ENCODE measurements around the gene CA11.

The CA11 gene

DNA sequence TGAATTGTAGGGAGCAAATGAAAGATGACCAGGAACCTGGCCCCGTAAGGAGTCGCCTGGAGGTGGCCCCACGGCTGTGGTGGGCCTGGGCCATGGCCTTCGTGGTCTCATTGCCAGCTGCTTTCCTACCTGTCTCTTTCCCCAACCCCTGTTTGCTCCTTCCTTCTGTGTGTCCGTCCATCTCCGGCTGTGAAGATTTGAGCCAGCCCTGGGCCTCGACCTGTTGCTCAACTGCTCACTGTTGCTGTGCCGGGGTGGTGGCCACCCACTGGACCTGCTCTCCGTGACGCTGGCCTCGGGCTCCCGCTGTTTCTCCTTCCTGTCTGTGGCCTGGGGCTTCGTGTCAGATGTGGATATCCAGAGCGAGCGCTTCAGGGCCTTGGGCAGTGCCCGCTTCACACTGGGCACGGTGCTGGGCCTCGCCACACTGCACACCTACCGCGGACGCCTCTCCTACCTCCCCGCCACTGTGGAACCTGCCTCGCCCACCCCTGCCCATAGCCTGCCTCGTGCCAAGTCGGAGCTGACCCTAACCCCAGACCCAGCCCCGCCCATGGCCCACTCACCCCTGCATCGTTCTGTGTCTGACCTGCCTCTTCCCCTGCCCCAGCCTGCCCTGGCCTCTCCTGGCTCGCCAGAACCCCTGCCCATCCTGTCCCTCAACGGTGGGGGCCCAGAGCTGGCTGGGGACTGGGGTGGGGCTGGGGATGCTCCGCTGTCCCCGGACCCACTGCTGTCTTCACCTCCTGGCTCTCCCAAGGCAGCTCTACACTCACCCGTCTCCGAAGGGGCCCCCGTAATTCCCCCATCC lies 17.3 kb downstream of the CA11 start:
- DNase-seq (ENCODE audit: low spot score) = no peak

- no peak for DNase-seq (ENCODE audit: low spot score)
These were observed 18.1 kb downstream of the CA11 start for GRCh38 chr19:48627865-48628314.

- no peak for DNase-seq (ENCODE audit: low spot score)
These were observed 18.7 kb downstream of the CA11 start for GRCh38 chr19:48627201-48627864.

GRCh38 chr19:48625891-48626327 lies 20.1 kb downstream of the CA11 start:
- DNase-seq (ENCODE audit: low spot score) = no peak

DNA sequence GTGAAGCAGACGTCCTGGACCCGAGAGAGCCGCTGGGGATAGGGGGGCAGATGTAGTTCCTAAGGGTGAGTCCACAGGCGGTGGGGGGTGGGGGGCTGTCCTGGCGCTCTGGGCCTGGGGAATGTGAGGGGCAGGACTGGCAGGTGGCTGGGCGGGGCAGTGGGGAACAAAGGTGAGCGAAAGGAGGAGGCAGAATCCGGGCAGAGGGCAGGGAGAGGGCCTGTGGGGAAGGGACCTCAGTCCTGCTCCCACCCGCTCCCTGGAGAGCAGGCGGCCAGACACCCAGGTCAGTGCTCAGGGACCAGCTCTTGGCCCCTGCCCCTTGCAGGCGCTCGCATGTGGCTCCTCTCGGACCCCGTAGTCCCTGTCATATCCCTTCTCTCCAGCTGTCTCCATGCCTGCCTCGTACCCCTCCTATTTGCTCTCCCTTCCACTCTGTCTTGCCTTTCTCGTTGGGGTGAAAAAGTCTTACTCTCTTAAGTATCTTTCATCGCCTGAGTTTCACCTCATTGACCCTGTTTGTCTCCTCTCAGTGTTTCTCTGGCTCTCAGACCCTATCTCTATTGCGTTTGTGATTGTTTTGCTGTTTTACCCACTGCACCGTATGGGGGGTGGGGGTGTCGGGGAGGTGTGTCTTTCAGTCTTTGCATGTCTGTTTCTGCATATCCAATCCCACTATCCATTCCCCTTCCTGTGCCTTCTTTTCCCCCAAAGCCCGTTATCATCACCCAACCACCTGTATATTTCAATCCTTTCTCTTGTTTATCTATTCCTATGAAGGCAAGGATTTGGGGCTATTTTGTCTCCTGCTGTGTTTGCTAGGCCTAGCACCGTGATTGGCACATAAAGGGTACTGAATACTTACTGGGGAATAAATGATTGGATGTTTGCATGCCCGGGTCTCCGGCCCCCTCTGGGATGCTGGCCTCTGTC lies 20.9 kb downstream of the CA11 start:
- DNase-seq (ENCODE audit: low spot score) = no peak

DNA sequence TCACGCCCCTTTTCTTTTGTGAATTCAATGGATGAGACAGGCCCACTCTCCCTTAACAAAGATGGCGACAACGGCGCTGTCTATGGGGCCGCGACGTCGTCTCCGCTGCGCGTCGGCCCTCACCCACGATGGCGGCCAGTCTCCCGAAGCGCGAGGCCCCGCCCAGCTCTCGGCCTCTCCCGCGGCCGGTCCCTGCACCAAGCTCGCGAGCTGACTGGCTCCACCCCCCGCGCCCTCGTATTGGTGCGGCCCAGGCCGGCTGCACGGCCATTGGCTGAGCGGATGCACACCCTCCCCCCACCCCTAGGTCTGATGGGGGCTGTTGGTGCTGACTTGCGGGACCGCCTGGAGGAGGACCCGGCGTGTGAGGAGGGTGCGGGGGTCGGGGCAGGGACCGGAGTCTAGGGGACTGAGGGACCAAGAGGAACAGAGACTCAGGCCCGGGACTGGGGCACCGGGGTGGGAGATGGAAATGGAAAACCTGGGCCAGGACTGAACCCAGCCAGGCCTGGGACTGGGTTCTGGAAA lies 21.9 kb downstream of the CA11 start:
- peak; percentile 99 for DNase-seq (ENCODE audit: low spot score)

DNA sequence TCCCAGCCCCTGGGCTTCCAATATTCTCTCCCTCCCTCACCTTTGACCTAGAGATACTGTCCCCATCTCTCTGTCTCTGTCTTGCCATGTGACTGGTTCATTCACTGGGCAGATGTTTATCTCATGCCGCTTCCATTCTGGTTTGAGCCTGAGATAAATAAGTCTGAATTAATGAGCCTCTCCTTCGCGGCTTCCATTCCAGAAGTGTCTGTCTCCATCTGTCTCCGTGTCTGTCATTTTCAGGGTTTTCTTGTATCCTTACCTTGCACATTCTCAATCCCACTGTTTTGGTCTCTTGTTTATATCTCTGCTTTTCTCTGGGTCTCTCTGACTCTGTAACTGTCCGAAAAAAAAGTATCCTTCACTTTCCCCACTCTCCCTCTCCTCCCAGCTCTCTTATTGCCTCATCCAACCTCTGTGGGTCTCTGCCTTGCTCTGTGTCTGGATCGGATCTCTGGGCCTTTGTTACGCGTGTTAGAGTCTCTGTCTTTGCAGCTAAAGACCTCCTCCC lies 22.4 kb downstream of the CA11 start:
- DNase-seq (ENCODE audit: low spot score) = peak; percentile 45

- no peak for DNase-seq (ENCODE audit: low spot score)
These were observed 26.0 kb downstream of the CA11 start for GRCh38 chr19:48619692-48620585.

DNA sequence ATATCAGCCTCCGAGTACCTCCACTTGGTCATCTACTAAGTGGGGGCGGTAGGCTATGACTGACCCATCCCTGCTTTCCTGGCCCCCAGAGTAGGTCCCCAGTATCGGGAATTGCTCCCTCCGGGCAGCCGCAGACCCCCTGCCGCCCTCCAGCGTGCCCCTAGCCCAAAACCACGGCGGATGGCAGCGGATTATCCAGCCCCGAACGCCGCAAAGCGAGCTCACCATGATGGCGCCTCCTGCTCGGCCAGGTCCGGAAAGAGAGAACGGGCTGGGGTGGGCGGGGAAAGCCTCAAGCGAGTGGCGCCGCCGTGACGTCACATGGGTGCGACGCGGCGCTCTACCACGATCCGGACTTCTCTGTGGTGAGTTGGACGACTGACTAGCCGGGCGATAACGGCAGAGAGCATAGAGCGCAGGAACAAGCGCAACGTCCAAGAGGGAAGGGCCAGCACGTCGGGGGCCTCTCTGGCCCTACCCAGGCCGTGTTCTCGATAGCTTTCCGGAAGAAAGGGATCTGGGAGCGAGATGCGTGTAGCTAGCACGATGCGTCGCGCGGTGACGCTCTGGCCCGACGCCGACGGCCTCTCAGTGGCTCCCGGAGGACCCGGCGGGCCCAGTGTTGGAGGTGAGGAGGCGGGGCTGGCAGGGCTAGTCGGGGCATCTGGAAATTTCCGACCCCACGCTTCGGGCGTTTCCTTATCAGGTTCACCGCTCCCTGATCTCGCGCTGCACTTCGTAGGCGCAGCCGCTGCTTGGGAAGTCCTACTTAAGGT lies 26.9 kb downstream of the CA11 start, which contains the start of the genes RPL18 and SPHK2:
Gene RPL18, minus strand, starts transcription at position 263 of the 776 bp plus-strand sequence. Its CDS starts 35 bp downstream, at position 228.
Gene SPHK2, plus strand, starts transcription at position 591 of the 776 bp plus-strand sequence. CDS start 1,009 bp downstream, outside the sequence.
- DNase-seq (ENCODE audit: low spot score) = peak; percentile 99

- DNase-seq (ENCODE audit: low spot score) = no peak
These were observed 27.6 kb downstream of the CA11 start for GRCh38 chr19:48618278-48618915.

DNA sequence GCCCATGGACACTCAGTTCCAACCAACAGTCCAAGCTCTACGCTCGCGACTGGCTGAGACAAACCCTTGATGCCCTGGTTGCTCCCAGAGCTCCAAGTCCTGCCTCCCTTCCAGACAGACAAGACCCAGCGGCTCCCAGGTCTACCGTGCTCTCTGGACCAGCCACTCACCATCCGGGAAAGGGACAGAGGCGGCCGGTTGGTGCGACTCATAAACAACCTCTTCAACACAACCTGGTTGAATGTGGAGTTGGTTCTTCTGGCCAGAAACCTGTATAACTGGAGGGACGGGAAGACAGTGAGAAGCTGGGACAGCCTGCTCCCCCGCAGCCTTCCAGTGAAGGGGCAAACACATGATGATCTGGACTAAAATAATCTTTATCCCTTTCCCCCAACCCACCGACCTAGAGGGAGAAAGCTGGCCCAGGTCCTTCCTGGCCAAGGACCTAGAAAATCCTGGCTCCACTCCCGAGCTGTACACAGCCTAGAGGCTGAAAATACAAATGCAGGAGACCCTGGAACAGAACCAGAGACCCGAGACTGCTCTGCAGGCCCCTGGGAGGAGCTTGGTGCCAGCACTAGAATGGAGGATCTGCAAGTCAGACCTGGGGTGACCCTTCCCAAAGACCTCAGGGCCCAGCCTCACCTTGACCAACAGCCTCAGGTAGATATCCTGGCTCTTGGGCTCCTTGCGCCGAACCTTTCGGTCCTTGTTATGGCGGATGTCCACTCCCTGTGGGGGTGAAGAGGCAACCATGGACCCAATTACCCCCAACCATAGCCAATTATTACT lies 28.6 kb downstream of the CA11 start:
- DNase-seq (ENCODE audit: low spot score) = no peak

DNA sequence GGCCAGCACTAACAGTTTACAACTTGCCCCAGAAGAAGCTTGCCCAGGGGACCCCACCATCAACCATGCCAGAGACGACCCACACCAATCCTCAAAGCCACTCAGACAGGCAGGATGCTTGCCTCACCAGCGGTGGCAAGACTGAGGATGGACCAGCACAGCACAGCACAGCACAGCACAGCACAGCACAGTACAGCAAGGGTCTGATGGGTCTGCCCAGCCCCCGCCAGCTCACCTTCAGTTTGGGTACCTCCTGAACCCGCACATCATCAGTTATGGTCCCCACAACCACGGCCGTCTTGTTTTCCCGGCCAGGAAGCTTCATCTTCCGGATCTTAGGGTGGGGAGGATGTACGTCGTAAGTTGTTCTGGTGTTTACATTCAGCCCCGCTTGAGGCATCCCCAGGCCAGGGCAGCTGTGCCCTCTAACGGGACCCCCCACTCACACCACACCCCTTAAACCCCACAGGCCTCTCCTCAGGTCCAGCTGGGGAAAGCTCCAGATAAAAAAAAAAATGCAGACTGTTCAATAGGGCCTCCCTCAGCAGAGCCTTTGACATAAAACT lies 29.4 kb downstream of the CA11 start:
- DNase-seq (ENCODE audit: low spot score) = no peak

GRCh38 chr19:48616041-48616436 lies 29.9 kb downstream of the CA11 start:
- no peak for DNase-seq (ENCODE audit: low spot score)

- DNase-seq (ENCODE audit: low spot score) = peak; percentile 47
These were observed 30.6 kb downstream of the CA11 start for GRCh38 chr19:48615231-48616040.

DNA sequence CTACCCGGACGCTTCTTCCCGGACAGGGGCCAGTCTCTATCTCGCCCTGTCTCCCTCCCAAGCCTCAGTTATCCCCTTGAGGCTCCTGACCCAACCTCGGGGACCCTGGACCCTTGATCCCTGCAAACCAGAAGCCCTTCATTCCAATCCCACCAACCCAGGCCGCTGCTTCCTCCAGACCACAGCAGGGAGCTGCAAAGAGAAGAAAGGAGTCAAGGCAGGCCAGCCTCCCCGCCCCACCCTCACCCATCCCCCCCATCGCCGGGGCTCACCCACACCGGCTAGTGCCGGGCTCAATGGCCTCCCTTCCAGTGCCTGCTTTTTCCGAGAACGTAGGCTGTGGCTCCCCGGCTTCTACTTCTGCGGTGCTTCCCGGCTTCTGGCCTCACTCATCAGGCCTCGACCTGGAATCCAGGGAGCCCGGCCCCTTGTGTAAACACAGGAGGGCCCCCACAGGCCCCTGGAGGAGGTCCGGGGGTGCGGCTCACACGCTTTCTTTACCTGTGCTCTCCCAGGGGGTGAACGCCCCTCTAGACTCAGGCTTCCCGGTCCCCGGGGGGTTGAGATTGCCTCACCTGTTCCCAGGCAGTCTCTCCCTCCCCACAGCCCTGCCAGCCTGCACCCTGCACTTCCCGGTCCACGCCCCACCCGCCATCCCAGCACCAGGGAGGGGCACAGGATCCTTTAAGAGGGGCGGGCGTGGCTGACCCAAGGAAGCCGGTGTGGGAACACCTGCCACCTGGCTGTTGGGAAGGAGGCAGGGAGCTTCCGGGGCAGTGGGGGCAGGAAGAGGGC lies 31.4 kb downstream of the CA11 start, which contains the start of gene FAM83E:
Gene FAM83E, minus strand, starts transcription at position 641 of the 795 bp plus-strand sequence. CDS start 1,704 bp downstream, outside the sequence.
- peak; percentile 63 for DNase-seq (ENCODE audit: low spot score)

GRCh38 chr19:48613852-48614435 lies 32.0 kb downstream of the CA11 start:
- peak; percentile 50 for DNase-seq (ENCODE audit: low spot score)

Data from ecto neural progenitor cell (in vitro differentiated cells).